OCI-LY7 (cell line): ENCODE data around the gene LACC1. TPM values are rescaled to one million over a fixed set of nuclear protein-coding genes. Genes with fewer than 3 reads are reported as not detected.

Experiments used
- BruUV-seq: library from RNA; stranded (reverse); fragments of 400-500 nt; replicated peaks from 2 replicates; lab custom pipeline; 2021; lab: Mats Ljungman, UMichigan
- CTCF ChIA-PET: fragments of 300-600 bp; sonication (Branson Sonifier 250); formaldehyde crosslinking; loops from one replicate; lab custom pipeline; 2022; ENCODE audit warnings: antibody characterized with exemption; ENCODE audit not compliant: unreplicated experiment; lab: Charles Lee
- POLR2A ChIA-PET: fragments of 300-600 bp; sonication (Branson Sonifier 250); formaldehyde crosslinking; loops from one replicate; lab custom pipeline; 2022; ENCODE audit warnings: antibody characterized with exemption; lab: Charles Lee
- DNase-seq: peaks from one replicate; pipeline ENCODE4 v3.0.0-alpha.2; 2015; ENCODE audit warnings: low spot score
- H2AFZ ChIP-seq: fragments of 200-600 bp; sonication (generic), shearing (Covaris generic); 2 replicates; pipeline ENCODE4 v1.6.1; 2014; ENCODE audit warnings: mild to moderate bottlenecking, antibody characterized with exemption, low read length, moderate library complexity
- H3K27ac ChIP-seq: fragments of 200-600 bp; sonication (generic); 2 replicates; pipeline ENCODE4 v1.5.1; 2014; ENCODE audit warnings: mixed run types, low read depth, mild to moderate bottlenecking, moderate library complexity, low read length, inconsistent platforms; ENCODE audit not compliant: poor library complexity, severe bottlenecking
- H3K36me3 ChIP-seq: fragments of 200-600 bp; sonication (generic); 2 replicates; pipeline ENCODE4 v1.6.1; 2014; ENCODE audit warnings: mild to moderate bottlenecking, antibody characterized with exemption, low read length, moderate library complexity, mixed read lengths; ENCODE audit not compliant: insufficient read depth
- H3K4me1 ChIP-seq: fragments of 200-600 bp; sonication (generic); 2 replicates; pipeline ENCODE4 v1.5.1; 2014; ENCODE audit warnings: mild to moderate bottlenecking, low read length; ENCODE audit not compliant: insufficient read depth, poor library complexity, severe bottlenecking
- H3K4me2 ChIP-seq: fragments of 200-600 bp; sonication (generic); 2 replicates; pipeline ENCODE4 v1.6.1; 2014; ENCODE audit warnings: mild to moderate bottlenecking, low read length
- H3K4me3 ChIP-seq: fragments of 200-600 bp; sonication (generic); 2 replicates; pipeline ENCODE4 v1.5.1; 2014; ENCODE audit warnings: mild to moderate bottlenecking, low read depth, low read length; ENCODE audit not compliant: poor library complexity, severe bottlenecking
- H3K79me2 ChIP-seq: fragments of 200-600 bp; sonication (generic); 2 replicates; pipeline ENCODE4 v1.6.1; 2016; ENCODE audit warnings: low read depth, mild to moderate bottlenecking, low read length, moderate library complexity, mixed read lengths; ENCODE audit not compliant: insufficient read depth
- H3K9me2 ChIP-seq: fragments of 200-600 bp; sonication (generic); 2 replicates; pipeline ENCODE4 v1.6.1; 2016; ENCODE audit warnings: mild to moderate bottlenecking, low read length, mixed read lengths; ENCODE audit not compliant: insufficient read depth
- H3K9me3 ChIP-seq: fragments of 200-600 bp; sonication (generic); 2 replicates; pipeline ENCODE4 v1.6.1; 2014; ENCODE audit warnings: mild to moderate bottlenecking, mixed run types, low read length, mixed read lengths
- H4K20me1 ChIP-seq: fragments of 200-600 bp; sonication (generic); 2 replicates; pipeline ENCODE4 v1.6.1; 2014; ENCODE audit warnings: mild to moderate bottlenecking, antibody characterized with exemption, low read length, moderate library complexity, mixed read lengths; ENCODE audit not compliant: insufficient read depth
- CTCF ChIP-seq: fragments of 200-600 bp; sonication (generic); conservative IDR thresholded peaks from 2 replicates; pipeline ENCODE4 v1.5.1; 2014; ENCODE audit warnings: mild to moderate bottlenecking, antibody characterized with exemption, low read length, moderate library complexity, mixed read lengths
- EZH2phosphoT487 ChIP-seq: fragments of 200-600 bp; sonication (generic); IDR thresholded peaks from 2 replicates; pipeline ENCODE4 v1.6.1; 2018; ENCODE audit warnings: low read depth, borderline replicate concordance, mild to moderate bottlenecking, mixed run types, antibody characterized with exemption, low read length, moderate library complexity, mixed read lengths
- intact Hi-C: fragments of 100-400 bp; cut with micrococcal nuclease; formaldehyde crosslinking; loops from one replicate; pipeline ENCODE4 v1.10.0; 2022; ENCODE audit not compliant: unreplicated experiment
- total RNA-seq, 2 experiments: library from RNA; depleted of rRNA in 1 of 2; stranded (reverse); fragments of >200 nt in 1 of 2; shearing (Covaris generic) in 1 of 2; gene quantifications; 2 replicates each; pipeline ENCODE4 v1.2.3, GENCODE V29; 2014 to 2022

LACC1 gene
- total RNA-seq, 2 experiments from 2014 or later, result 3.5 to 11.3 TPM

GRCh38 chr13:43878892-43879754, 581 bp upstream of the LACC1 start, which contains the start of gene CCDC122:
Gene CCDC122, minus strand, starts transcription at chr13:43879740. Its CDS starts 10,364 bp downstream, at chr13:43869376.
- peaks cover 19% of the 10 kb centered on the region; the same call in 1 of the 2 replicates for H3K79me2 ChIP-seq
- intact Hi-C loops, result loop anchor here (5.0 kb wide), 3 partner anchors 637 to 1038 kb away; partner anchors contain the start of gene TSC22D1
- ChIA-PET CTCF (no interaction called here), POLR2A (interaction anchor here (0.7 to 2.0 kb wide), 5 partner anchors 17 to 834 kb away, joined by 3 to 7 read pairs (median 4); no protein-coding TSS in a partner anchor)
- peak within 1 kb of the TSS; percentile 48 for H3K27ac ChIP-seq
- no peaks in the 10 kb centered on the region for H3K9me3 ChIP-seq
- H3K9me2 ChIP-seq, result no peaks in the 10 kb centered on the region
- H3K4me1 ChIP-seq, result peaks cover 42% of the 10 kb centered on the region
- peak within 1 kb of the TSS; percentile 70 for H2AFZ ChIP-seq
- TF ChIP-seq EZH2phosphoT487 (no peak), CTCF (no peak)
- DNase-seq, result peak; percentile 78
- H3K4me3 ChIP-seq, result peak within 1 kb of the TSS; percentile 84
- H3K4me2 ChIP-seq, result peak within 1 kb of the TSS; percentile 93
- peaks cover 14% of the 10 kb centered on the region; the same call in 1 of the 2 replicates for H3K36me3 ChIP-seq
- H4K20me1 ChIP-seq, result no peaks in the 10 kb centered on the region
- BruUV-seq, result no TSS peak

GRCh38 chr13:43880214-43880855, 631 bp downstream of the LACC1 start:
- H3K4me2 ChIP-seq, result peak overlapping the region; percentile 93
- H3K9me3 ChIP-seq, result no peaks in the 10 kb centered on the region
- peaks cover 19% of the 10 kb centered on the region; the same call in 1 of the 2 replicates for H3K79me2 ChIP-seq
- intact Hi-C loops, result no loop called here
- TF ChIP-seq EZH2phosphoT487 (no peak), CTCF (no peak)
- peak overlapping the region; percentile 70; the same call in 1 of the 2 replicates for H2AFZ ChIP-seq
- no TSS peak for BruUV-seq
- no peaks in the 10 kb centered on the region for H4K20me1 ChIP-seq
- H3K36me3 ChIP-seq, result peaks cover 22% of the 10 kb centered on the region
- ChIA-PET CTCF (no interaction called here), POLR2A (interaction anchor here (0.6 to 2.0 kb wide), 4 partner anchors 11 to 394 kb away, joined by 3 to 7 read pairs (median 4); no protein-coding TSS in a partner anchor)
- peaks cover 42% of the 10 kb centered on the region for H3K4me1 ChIP-seq
- no peaks in the 10 kb centered on the region for H3K9me2 ChIP-seq
- H3K27ac ChIP-seq, result peak overlapping the region; percentile 48
- DNase-seq, result peak; percentile 22
- peak overlapping the region; percentile 84 for H3K4me3 ChIP-seq
